ENCODE measurements around the gene KRT15.

Gene KRT15

DNA sequence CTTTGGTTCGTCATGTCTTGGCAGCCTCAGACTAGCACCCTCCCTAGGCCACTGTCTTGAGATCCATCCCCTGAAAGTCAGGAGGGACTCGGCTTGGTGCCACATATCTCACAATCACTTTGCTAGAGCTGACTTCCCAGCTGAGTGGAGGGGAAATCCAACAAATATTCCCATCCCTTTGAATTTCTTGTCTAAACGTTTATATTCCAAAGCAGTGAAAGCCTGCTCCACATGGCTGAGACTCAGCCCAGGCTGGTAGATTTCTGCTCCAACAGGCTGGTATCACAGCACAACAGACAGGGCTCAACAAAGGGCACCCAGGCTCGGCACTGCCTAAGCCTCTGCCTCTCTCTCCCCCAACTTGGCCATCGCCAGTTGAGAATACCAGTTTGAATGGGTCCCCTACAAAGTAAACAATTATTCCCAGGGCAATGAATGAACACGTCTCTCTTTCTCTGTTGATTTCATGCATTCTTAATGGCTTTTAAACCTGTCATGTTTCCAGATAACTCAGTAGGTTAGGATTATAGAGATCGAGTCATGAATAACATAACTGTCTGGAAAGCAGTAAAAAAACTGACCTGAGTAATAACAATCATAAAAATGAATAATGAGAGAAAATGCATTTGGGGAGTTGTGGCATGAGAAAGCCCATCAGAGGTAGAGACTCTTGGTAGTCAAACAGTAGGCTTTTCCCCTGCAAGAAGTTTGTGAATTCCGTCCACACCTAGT is 14.3 kb downstream of the KRT15 start:
- DNase-seq (ENCODE audit: low read depth), result no peak

DNA sequence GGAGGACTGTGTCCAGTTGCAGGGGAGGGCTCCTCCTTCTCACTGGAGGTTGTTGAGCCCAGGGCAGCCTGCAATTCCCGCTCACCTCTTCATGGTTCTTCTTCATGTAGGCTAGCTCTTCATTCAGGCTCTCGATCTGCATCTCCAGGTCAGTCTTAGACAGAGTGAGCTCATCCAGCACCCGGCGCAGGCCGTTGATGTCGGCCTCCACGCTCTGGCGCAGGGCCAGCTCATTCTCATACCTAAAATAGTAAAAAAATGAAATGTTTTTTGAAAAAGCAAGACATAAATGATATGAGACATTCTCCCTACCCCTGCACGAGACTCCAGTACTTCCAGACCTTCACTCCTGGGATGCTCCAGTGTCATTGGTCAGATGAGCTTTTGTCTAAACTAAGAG is 15.5 kb downstream of the KRT15 start:
- no peak for DNase-seq (ENCODE audit: low read depth)

DNA sequence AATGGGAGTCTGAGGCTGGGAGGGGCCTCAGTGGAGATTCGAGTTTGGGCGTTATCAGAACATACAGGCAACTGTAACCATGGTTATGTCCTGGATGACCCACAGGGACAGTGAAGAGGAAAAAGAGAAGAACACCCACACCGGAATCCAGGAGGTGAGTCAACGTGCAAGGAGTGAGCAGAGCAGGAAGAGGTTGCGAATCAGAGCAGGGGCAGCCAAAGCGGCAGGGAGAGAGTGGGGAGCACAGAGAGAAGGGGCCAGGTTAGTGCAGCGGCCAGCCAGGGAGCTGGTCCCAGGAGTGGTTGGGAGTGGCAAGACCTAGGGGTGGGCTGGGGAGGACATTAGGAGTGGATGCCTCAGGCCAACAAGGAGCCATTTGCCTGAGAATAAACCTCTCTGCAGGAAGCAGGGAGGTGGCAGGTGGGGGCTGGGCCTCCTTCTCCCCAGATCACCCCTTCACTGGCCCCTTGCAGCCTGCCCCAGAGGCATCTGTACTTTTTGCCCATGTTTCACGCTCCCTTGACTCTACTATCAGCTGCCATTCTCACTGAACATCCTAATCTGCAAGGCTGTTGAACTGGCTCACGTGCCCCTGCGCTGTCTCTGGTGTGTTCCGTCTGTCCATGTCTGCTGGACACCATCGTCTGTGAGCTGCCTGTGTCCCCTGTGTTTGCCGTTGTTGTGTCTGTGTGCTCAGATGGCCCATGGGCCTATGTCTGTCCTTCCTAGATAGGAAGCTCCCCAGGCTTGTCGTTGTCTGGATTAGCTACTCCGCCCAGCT is 18.4 kb downstream of the KRT15 start:
- DNase-seq (ENCODE audit: low read depth), result no peak

DNA sequence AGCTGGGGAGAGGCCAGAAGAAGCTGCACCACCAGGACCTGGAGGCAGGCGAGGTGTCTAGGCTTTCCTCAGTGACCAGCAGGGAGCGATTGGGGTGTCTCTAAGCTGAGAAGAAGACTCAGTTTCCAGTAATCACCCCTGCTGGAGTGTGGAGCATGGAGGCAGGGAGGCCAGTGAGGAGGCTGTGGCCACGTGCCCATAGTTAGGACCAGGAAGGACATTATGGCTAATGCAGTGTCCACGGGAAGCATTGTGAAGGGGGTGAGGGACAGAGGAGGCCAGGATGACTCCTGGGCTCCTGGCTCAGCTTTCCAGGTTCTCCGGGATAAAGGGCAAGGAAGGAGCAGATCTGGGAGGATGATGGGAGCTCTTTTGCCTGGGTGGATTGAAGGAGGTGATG is 19.0 kb downstream of the KRT15 start:
- no peak for DNase-seq (ENCODE audit: low read depth)

DNA sequence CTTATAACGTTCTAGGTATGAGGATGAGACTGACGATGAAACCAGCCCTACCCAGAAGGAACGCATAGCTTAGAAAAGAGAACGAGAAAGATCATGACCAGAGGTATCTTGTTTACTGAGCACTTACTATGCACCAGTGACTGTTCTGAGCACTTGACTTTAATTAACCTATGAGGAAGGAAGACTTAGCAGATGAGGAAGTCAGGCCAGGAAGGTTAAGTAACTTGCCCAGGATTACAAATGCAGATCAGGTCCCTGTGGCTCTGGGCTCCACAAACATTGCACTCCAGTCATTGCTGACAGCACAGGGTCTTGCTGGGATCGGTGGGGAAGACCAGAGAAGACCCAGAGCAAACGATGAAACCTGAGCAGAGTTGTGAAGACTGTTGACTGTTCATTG is 20.4 kb downstream of the KRT15 start:
- DNase-seq (ENCODE audit: low read depth), result no peak

DNA sequence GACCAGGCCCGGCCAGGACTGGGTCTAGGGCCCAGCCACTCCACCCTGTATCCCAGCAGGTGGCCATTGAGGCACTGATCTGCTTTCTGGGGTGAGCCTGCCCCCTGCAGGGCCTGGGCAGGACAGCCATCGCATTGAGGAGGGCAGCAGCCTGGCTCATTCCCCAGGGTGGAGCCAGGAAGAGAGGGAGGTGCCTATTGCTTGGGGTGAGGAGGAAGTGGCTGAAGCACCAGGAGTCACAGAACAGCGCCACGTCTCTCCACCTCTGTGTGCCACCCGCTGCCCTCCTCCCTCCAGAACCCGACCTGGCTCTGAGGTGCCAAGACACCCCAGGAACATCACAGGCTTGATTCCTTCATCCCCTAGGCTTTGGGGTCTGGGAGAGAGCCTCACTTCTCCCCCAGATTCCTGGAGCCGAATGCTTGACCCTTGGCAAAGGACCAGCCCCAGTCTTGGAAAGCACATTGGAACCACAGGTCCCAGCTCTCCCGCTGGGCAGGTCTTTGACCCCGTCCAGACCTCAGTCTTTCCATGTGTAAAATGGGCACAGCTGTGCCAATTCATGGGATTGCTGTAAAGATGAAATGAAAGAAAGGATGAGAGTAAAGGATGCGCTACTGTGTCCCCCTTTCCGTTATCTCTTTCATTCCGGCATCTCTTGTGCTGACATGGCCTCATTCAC is 21.7 kb downstream of the KRT15 start:
- peak; percentile 56 for DNase-seq (ENCODE audit: low read depth)

DNA sequence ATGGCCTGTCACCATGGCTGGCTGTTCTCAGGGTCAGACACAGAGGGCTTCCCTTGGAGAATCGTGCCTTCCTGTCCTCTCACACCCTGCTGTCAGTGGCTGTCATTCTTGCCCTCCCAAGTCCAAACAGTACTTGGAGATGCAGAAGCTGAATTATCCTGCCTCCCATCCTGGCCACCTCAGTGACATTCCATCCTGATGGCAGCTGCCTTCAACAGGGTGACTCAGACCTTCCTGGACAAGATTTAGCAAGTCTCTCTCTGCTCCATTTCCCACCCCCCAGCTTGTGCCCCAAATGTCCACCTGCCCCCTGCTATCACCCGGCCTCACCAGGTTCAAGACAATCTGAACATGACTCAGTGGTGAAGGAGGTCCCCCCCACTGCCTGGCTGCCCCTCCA is 24.2 kb downstream of the KRT15 start:
- DNase-seq (ENCODE audit: low read depth), result no peak

DNA sequence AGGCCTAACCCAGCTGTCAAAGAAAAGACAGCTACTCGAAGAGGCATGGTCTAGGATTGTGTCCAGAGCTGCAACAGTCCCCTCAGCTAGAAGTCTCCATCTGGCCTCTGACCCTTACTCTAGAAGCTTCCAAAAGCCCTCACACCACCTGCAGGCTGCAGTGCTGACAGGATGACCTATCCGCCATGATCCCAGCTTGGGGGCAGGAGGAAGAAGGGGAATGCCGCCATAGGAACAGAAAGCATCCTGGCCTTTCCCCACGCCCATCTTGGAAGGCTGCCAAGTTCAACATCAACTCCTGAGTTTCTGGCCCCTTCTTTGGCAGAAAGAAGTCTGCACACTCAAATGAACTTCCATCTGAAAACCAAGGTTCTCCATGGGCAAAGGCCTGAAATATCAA is 25.9 kb downstream of the KRT15 start:
- no peak for DNase-seq (ENCODE audit: low read depth)

DNA sequence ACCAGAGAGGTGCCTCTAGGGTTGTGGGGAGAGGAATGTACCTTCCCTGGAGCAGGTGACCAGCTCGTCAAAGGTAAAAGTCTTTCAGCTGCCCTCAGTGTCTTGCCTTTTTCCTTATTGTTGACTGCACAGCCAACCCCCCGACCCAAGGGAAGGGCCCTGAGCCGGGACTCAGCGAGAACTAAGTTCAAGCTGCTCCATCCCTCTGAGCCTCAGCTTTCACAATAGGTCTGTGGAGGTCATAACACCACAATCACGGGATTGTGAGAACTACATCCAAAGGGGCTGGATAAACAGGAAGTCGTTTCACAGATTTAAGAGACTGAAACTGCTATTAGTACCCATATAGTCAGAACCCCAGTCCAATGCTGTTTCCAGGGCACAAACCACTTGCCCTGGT is 26.3 kb downstream of the KRT15 start:
- DNase-seq (ENCODE audit: low read depth), result no peak

DNA sequence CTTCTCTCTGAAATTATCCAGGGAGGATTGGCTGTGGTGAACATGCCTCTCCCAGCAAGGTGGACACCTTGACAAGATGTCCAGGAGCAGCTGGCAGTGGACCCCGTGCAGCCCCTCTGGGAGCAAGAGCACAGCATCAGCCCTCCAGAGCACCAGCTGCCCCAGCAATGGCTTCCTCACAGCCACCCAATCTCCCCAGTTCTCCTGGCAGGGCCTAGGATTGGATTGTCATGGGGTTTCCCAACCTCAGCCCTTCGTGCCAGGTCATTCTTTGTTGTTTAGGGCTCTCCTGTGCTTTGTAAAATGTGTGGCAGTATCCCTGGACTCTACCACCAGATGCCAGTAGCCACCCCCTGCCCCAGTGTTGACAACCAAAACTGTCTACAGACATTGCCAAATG is 27.2 kb downstream of the KRT15 start:
- DNase-seq (ENCODE audit: low read depth), result no peak

DNA sequence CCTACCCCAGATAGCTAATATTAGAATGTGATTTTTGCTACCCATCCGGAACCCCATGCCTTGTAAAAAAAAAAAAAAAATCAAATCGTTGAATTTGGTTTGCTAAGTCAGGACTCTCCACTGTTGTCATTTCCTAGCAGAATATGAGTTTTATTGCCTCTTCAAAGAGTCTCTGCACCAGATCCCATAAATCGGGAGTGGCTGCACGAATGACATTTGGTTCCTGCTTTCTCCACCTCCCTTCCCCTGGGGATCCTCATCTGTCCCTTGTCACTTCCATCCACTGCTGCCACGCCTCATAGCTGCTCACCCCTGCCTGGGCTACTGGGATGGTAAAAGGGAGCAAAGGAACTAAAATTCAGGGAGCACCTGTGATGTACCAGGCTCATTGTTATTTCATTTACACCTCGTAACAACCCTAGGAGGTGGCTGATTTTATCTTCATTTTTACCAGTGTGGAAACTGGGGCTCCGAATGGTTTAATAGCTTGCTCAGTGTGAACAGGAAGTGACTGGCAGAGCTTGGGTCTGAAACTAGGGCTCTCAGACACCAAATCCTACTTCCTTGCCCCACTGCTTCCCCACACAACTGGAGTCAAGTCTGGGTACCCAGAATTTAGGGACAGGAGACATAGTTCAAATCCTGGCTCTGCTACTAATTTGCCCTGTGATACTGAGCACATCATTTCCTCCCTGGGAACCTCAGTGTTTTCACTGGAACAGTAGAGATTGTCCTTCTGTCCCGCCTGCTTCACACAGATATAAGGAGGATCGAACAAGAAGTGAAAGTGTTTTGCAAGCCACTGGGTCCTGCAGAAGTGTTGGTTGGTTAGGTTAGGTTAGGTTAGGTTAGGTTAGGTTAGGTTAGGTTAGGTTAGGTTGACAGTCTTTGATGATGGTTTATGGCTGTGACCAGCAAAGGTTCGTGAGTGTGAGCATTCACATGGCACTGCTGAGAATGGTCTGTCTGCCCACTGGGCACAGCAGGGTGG is 28.4 kb downstream of the KRT15 start:
- DNase-seq (ENCODE audit: low read depth), result no peak

DNA sequence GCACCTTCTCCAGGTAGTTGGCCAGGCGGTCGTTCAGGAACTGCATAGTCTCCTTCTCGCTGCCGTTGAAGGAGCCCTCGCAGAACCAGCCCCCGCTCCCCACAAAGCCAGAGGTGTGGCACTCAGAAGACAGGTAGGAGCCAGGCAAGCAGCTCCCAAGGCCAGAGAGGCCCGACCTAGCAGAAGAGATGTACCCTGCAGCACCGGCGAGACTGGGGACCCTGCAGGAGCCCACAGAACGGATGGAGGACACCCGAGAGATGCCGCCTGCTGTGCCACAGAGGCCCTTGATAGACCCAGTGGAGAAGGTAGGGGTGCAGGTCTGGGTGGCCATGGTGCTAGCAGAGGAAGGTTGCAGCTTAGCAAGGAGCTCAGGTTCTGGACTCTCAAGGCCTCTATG is 29.2 kb downstream of the KRT15 start, which contains the start of gene KRT36:
Gene KRT36, minus strand, starts transcription at position 380 of the 400 bp plus-strand sequence. Its CDS starts 46 bp downstream, at position 334.
- no peak for DNase-seq (ENCODE audit: low read depth)

DNA sequence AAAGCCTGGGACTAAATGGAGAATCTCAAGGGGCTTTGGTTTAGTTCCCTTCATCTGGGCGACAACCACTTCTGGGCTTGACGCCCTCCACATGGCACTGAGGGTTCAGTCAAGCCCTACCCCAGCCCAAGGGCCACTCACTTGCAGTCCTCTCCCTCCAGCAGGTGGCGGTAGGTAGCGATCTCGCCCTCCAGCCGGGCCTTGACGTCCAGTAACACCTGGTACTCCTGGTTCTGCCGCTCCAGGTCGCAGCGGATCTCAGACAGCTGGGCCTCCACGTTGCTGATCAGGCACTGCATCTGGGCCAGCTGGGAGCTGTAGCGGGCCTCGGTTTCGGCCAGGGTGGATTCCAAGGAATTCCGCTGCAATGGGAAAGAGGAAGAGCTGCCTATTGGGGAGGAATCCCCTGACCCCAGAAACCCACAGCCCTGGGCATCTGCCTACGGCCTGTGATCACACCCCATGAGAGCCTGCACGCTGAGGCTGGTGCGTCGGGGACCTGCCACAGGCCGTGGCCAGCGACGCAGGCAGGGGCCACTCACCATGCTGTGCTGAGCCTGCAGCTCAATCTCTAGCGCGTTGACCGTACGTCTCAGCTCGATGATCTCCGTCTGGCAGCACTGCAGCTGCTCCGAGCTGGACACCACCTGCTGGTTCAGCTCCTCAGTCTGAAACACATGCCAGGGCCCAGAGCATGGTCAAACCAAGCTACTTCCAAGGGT is 31.7 kb downstream of the KRT15 start:
- no peak for DNase-seq (ENCODE audit: low read depth)

DNA sequence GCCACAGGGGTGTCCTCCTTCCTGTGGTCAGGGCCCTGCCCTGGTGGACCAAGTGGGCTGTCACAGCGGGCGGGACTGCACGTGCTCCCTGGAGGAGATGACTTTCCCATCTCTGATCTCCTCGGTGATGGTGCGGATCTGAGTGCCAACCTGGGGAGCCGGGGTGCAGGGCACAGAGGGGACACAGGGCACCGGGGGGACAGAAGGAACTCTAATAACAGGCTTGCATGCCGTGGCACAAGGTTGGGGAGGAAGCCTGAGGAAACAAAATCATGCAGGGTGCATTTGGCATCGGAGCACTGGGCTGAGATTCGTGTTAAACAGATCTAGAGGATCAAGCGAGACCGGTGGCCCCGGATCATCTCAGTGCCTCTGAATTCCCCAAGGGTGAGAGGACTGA is 32.4 kb downstream of the KRT15 start:
- DNase-seq (ENCODE audit: low read depth), result no peak

DNA sequence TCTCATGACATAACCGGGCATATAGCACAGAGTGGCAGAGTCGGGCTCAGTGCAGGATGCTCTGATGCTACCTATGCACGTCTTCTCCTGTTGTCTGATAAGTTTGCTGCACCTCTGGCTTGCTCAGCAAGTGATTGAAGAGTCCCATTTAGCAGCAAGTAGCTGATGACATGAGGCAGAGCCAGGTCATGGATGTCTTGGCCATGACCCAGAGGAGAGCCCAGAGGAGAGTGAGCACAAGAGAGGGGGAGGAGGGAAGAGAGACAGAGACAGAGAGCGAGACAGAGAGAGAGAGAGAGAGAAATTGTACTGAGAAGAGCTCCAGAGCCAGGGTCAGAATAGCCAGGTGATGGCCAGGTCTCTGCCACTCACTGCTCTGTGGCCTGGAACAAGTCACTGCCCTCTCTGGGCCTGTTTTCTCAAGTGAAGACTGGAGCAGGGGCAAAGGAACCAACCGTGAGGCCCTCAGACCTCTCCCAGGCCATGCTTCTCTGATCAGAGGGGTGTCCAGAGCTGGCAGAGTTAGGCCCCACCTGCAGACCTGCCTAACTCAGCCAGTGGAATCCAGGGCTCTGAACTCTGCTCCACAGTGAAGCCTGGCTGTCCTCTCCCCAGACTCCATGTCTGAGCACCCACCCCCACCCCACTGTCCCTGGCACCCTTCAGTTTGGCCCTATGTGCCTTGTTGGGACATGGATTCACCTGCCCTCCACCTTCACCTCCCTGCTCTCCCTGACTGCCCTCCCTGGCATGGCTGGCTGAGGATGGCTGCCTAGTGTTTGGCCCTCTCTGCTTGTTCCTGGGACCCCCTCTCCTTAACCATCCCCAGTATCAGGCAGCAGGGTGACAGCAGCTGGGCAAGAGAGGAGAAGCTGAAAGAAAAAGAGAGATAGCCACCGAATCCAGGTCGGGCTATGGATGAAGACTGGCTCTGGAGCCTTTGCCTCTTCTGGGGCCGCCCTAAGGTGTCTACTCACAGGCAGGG is 33.5 kb downstream of the KRT15 start:
- DNase-seq (ENCODE audit: low read depth), result no peak

DNA sequence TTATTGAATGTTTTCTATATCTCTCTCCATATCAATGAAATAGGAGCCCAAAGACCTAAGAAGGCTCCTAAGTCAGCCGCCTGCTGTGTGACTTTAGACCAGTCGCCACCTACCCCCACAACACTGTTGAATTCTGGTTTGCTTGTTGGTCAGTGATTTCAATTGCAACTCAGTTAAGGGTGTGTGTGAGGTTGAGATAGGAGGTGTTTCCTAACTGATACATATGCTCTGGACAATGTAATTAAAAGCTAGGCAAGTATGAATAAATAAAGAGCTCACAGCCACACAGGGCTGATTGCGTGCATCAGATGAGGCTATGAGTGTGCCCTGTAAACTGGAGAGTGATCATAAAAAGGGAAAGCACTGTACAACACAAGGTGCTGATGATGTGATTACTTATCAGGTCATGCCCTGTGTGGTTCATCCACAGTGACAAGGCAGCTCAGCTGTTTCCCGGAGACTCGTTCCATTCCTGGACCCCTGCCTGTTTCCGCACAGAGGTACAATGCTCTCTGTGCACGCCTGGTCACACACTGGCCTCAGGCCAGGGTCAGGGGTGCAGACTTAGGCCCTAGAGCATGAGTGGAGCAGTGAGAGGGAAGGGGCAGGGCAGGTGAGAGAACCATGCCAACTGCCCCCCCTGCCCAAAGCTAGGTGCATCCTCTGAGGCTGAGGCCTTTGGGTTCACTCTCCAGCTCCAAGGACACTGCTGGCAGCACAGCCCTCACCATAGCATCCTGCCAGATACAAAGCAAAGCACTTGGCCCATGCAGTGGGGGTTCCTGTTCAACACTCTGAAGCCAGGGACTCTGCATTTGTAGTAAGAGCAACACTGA is 34.5 kb downstream of the KRT15 start:
- no peak for DNase-seq (ENCODE audit: low read depth)

DNA sequence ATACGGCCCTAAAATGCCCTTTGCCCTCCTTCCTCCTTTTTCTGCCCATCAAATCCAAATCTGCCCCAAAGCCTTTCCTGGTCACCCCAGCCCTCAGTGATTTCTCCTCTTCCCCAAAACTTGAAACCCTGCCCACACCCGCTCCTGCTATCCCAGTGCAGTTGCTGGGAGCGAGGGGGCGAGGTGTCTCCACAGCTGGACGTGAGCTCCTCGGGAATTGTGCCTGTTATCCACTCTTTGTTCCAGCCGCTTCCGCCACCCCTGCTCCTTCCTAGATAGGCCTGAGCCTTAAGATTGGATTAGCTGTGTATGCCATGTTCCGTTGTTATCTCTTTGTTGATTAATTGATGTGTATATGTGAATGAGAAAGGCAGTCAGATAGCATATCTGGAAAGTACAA is 35.2 kb downstream of the KRT15 start:
- no peak for DNase-seq (ENCODE audit: low read depth)

DNA sequence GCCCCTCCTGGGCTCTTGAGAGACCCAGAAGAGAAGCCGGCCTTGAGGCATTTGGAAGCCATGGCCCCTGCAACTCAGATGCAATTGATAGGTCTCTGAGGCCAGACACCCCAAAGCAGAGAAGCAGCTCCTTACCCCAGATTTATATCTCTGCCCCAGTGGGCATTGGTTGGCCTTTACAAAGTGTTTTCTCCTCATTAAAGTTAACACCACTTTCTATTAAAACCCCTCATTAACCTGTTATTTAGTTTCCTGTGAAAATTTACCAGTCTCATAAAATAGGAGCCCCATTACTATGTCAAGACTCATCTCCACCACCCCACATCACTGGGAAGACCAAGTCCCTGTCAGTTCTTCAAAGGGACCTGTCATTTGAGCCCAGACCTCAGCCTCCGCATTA is 37.7 kb downstream of the KRT15 start, which contains the start of gene KRT35:
Gene KRT35, minus strand, starts transcription at position 116 of the 400 bp plus-strand sequence. Its CDS starts 54 bp downstream, at position 62.
- no peak for DNase-seq (ENCODE audit: low read depth)

DNA sequence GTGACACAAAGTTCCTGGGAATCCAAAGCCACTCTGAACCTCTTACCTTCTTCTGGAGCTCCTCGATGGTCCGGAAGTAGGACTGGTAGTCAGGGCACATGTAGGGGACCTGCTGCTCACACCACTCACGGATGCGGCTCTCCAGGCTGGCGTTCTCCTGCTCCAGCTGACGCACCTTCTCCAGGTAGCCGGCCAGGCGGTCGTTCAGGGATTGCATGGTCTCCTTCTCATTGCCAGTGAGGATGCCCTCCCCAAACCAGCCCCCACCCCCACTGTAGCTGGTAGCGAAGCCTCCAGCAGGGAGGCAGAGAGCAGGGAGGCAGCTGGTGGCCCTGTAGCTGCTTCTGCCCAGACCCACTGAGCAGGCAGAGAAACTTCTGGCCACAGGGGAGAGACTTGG is 38.1 kb downstream of the KRT15 start:
- no peak for DNase-seq (ENCODE audit: low read depth)
